Progenitor cell of endocrine pancreas (in vitro differentiated cells): ENCODE measurements around the gene HOXC11. TPM values are rescaled to one million over a fixed set of nuclear protein-coding genes. Genes with fewer than 3 reads are reported as not detected.
A peak's percentile ranks its signal among the peaks of the same experiment; 100 is the strongest.

Experiments used
- DNase-seq: peaks from one replicate; pipeline ENCODE4 v3.0.0; 2021; ENCODE audit warnings: low spot score; ENCODE audit not compliant: unreplicated experiment
- H3K27ac Mint-ChIP-seq: 2 replicates; pipeline ENCODE4 v1.8.0; 2021; ENCODE audit warnings: mild to moderate bottlenecking, moderate library complexity, mixed read lengths
- H3K27me3 Mint-ChIP-seq: 2 replicates; pipeline ENCODE4 v1.8.0; 2021; ENCODE audit warnings: mixed read lengths
- H3K36me3 Mint-ChIP-seq: 2 replicates; pipeline ENCODE4 v1.8.0; 2022; ENCODE audit warnings: mixed read lengths; ENCODE audit not compliant: insufficient read depth
- H3K4me1 Mint-ChIP-seq: 2 replicates; pipeline ENCODE4 v1.8.0; 2021; ENCODE audit warnings: low read depth, mixed read lengths
- H3K4me3 Mint-ChIP-seq: 2 replicates; pipeline ENCODE4 v1.8.0; 2021; ENCODE audit warnings: low read depth, mild to moderate bottlenecking, moderate library complexity, mixed read lengths
- H3K9me3 Mint-ChIP-seq: 2 replicates; pipeline ENCODE4 v1.8.0; 2021; ENCODE audit warnings: low read depth, mixed read lengths
- total RNA-seq: library from RNA; stranded (reverse); gene quantifications from 2 replicates; pipeline ENCODE4 v1.2.1, GENCODE V29; 2021
- TF ChIP-seq, protein P1 (sequence below): fragments of 200-600 bp; sonication (generic); IDR thresholded peaks from one replicate; pipeline ENCODE4 v1.5.0; 2021; ENCODE audit warnings: antibody characterized with exemption, mild to moderate bottlenecking; ENCODE audit not compliant: unreplicated experiment

HOXC11 gene
- total RNA-seq, 1 donor from 2014 or later: not detected

- Mint-ChIP-seq H3K27ac (no peak overlapping the region), H3K9me3 (no peaks in the 10 kb centered on the region), H3K27me3 (peaks cover 98% of the 10 kb centered on the region), H3K4me1 (peaks cover 6% of the 10 kb centered on the region), H3K4me3 (peak overlapping the region; percentile 21), H3K36me3 (no peaks in the 10 kb centered on the region)
- TF ChIP-seq, protein P1, sequence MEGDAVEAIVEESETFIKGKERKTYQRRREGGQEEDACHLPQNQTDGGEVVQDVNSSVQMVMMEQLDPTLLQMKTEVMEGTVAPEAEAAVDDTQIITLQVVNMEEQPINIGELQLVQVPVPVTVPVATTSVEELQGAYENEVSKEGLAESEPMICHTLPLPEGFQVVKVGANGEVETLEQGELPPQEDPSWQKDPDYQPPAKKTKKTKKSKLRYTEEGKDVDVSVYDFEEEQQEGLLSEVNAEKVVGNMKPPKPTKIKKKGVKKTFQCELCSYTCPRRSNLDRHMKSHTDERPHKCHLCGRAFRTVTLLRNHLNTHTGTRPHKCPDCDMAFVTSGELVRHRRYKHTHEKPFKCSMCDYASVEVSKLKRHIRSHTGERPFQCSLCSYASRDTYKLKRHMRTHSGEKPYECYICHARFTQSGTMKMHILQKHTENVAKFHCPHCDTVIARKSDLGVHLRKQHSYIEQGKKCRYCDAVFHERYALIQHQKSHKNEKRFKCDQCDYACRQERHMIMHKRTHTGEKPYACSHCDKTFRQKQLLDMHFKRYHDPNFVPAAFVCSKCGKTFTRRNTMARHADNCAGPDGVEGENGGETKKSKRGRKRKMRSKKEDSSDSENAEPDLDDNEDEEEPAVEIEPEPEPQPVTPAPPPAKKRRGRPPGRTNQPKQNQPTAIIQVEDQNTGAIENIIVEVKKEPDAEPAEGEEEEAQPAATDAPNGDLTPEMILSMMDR: no peak
- DNase-seq: no peak
These were observed 36.5 kb downstream of the HOXC11 start for GRCh38 chr12:54009171-54010052.

DNA sequence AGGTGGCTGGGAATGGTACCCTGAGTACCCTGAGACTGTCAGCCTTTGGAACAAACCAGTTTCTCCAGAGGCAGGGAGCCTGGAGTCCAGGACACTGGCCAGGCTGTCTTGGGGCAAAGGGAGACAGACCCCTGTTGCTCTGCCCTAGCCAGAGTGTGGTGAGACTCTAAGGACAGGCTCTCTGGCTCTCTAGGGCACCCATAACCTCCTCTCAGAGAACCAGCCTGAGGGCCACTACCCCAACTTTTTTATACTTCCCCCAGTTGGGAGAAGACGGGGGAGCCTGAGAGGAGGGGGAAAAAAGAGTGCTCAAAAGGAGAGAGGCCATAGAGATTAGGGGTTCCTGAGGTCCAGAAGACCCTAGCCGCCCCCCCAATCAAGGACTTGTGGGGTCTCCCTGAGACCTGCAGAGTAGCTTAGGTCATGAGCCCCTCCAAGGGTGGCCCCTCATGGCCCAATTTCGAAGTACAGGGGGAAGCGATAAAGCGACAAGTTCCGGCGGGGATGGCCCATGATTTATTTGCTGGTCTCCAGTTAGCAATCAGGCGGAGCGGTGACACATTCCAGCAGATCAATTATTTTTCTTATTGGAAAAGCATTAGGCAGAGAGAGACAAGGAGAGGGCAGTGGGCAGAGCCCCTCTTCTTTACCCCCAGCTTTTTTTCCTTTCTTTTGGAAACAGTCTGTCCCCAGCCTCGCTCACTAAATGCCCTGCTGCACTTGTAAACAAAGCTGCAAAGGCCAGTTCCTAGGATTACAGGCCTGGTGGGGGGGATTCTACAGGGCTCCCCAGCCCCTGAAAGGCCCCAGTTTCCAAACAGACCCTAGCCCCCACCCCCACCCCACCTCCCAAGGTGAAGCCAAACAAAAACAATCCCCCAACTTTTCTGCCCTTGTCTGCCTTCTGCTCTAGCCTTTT, 37.4 kb downstream of the HOXC11 start:
- Mint-ChIP-seq H3K27me3 (peaks cover 98% of the 10 kb centered on the region), H3K27ac (no peak overlapping the region), H3K4me3 (no peak overlapping the region), H3K9me3 (no peaks in the 10 kb centered on the region), H3K4me1 (peaks cover 6% of the 10 kb centered on the region), H3K36me3 (no peaks in the 10 kb centered on the region)
- no peak for DNase-seq
- TF ChIP-seq, protein P1: no peak

GRCh38 chr12:54010972-54011664, 38.2 kb downstream of the HOXC11 start:
- Mint-ChIP-seq H3K36me3 (no peaks in the 10 kb centered on the region), H3K4me1 (peaks cover 5% of the 10 kb centered on the region), H3K4me3 (no peak overlapping the region), H3K27ac (no peak overlapping the region), H3K9me3 (no peaks in the 10 kb centered on the region), H3K27me3 (peaks cover 98% of the 10 kb centered on the region)
- TF ChIP-seq, protein P1: no peak
- no peak for DNase-seq

DNA sequence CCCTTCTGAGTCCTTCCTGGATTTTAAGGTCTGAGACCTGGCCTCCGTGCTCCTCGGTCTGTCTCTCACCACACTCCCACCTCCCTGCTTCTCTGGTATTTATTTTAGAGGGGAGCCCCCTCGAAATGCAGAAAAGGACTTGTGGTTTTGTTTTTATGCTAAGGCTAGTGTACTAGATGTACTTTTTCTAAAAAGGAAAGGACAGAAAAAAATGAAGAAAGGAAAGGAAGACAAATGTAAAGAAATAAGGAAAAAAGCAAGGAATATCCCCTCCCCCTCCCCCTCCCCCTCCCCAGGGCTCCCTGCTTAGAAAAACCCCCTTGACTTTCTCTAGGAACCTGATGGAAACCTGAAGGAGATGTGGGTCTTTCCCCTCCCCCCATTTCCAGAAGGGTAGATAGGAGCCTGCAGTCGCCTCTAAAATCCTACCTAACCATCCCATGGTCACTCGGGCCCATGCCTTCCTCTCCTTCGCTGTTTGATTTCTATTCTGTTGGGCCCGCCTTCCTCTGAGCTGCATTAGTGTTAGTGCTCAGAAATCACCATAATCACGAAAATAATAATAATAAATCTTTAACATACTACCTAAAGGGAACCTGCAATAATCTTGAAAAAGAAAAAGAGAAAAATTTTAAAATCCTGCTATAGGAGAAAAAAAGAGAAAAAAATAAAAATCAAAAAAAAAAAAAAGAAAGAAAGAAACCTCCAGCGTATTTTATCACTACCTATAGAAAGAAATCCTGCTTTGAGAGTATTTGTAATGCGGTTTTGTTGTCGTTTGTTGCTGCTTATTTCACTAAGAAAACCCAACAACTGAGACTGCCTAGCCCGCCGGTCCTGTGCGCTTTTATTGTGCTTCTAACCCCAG, 39.0 kb downstream of the HOXC11 start:
- no peak overlapping the region for H3K4me3 Mint-ChIP-seq
- H3K4me1 Mint-ChIP-seq: peaks cover 3% of the 10 kb centered on the region
- TF ChIP-seq, protein P1: no peak
- H3K27ac Mint-ChIP-seq: no peak overlapping the region
- H3K9me3 Mint-ChIP-seq: no peaks in the 10 kb centered on the region
- peaks cover 98% of the 10 kb centered on the region for H3K27me3 Mint-ChIP-seq
- DNase-seq: no peak
- H3K36me3 Mint-ChIP-seq: no peaks in the 10 kb centered on the region
